Ishikawa (cell line): Measurements from ENCODE around the gene ADGRL2.

ENCODE experiments used
- CEBPB ChIP-seq: IDR thresholded peaks from 2 replicates; pipeline ENCODE4 v1.6.1; 2012
- CREB1 ChIP-seq: IDR thresholded peaks from 2 replicates; pipeline ENCODE4 v1.6.1; 2012; ENCODE audit warnings: low read depth
- EGR1 ChIP-seq: IDR thresholded peaks from 2 replicates; pipeline ENCODE4 v1.6.1; 2012
- EP300 ChIP-seq: IDR thresholded peaks from 2 replicates; pipeline ENCODE4 v1.6.1; 2012; ENCODE audit warnings: borderline replicate concordance
- FOXM1 ChIP-seq: IDR thresholded peaks from 2 replicates; pipeline ENCODE4 v1.6.1; 2012; ENCODE audit warnings: low read depth, borderline replicate concordance
- RAD21 ChIP-seq: IDR thresholded peaks from 2 replicates; pipeline ENCODE4 v1.6.1; 2012; ENCODE audit warnings: low read depth
- TAF1 ChIP-seq: IDR thresholded peaks from 2 replicates; pipeline ENCODE4 v1.6.1; 2012; ENCODE audit warnings: low read depth, mild to moderate bottlenecking
- TCF12 ChIP-seq: IDR thresholded peaks from 2 replicates; pipeline ENCODE4 v1.6.1; 2012; ENCODE audit warnings: low read depth
- TEAD4 ChIP-seq: IDR thresholded peaks from 2 replicates; pipeline ENCODE4 v1.6.1; 2012
- YY1 ChIP-seq: IDR thresholded peaks from 2 replicates; pipeline ENCODE4 v1.6.1; 2012; ENCODE audit warnings: low read depth
- TF ChIP-seq, protein P1 (sequence below): IDR thresholded peaks from 2 replicates; pipeline ENCODE4 v1.6.1; 2012; ENCODE audit warnings: low read depth, mild to moderate bottlenecking
- TF ChIP-seq, protein P2 (sequence below): IDR thresholded peaks from 2 replicates; pipeline ENCODE4 v1.6.1; 2012
- TF ChIP-seq, protein P3 (sequence below): IDR thresholded peaks from 2 replicates; pipeline ENCODE4 v1.6.1; 2012

DNA sequence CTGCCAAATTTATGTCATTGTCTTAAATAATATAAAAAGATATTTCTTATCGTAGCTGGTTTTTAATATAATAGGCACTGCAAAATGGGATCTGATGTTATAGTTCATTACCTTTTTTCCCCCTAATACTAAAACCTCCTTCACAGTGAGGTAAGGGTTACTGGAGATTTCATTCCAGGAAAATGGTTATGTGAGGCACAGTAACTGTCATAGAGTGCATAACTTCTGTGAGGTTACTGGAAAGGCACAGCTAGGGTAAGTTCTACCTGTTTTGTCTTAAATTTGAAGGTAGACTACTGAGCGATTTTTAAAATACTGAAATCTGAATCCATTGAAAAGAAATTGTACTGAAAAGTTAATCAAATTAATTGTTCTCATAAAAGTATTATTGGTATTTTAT is 13.0 kb downstream of the ADGRL2 start:
- TF ChIP-seq TAF1 (no peak), RAD21 (no peak), TCF12 (no peak), EP300 (no peak), EGR1 (no peak), CEBPB (no peak), FOXM1 (no peak), TEAD4 (no peak), YY1 (no peak), CREB1 (no peak)
- TF ChIP-seq, protein P1, sequence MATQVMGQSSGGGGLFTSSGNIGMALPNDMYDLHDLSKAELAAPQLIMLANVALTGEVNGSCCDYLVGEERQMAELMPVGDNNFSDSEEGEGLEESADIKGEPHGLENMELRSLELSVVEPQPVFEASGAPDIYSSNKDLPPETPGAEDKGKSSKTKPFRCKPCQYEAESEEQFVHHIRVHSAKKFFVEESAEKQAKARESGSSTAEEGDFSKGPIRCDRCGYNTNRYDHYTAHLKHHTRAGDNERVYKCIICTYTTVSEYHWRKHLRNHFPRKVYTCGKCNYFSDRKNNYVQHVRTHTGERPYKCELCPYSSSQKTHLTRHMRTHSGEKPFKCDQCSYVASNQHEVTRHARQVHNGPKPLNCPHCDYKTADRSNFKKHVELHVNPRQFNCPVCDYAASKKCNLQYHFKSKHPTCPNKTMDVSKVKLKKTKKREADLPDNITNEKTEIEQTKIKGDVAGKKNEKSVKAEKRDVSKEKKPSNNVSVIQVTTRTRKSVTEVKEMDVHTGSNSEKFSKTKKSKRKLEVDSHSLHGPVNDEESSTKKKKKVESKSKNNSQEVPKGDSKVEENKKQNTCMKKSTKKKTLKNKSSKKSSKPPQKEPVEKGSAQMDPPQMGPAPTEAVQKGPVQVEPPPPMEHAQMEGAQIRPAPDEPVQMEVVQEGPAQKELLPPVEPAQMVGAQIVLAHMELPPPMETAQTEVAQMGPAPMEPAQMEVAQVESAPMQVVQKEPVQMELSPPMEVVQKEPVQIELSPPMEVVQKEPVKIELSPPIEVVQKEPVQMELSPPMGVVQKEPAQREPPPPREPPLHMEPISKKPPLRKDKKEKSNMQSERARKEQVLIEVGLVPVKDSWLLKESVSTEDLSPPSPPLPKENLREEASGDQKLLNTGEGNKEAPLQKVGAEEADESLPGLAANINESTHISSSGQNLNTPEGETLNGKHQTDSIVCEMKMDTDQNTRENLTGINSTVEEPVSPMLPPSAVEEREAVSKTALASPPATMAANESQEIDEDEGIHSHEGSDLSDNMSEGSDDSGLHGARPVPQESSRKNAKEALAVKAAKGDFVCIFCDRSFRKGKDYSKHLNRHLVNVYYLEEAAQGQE: no peak
- TF ChIP-seq, protein P2, sequence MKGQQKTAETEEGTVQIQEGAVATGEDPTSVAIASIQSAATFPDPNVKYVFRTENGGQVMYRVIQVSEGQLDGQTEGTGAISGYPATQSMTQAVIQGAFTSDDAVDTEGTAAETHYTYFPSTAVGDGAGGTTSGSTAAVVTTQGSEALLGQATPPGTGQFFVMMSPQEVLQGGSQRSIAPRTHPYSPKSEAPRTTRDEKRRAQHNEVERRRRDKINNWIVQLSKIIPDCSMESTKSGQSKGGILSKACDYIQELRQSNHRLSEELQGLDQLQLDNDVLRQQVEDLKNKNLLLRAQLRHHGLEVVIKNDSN: no peak
- TF ChIP-seq, protein P3, sequence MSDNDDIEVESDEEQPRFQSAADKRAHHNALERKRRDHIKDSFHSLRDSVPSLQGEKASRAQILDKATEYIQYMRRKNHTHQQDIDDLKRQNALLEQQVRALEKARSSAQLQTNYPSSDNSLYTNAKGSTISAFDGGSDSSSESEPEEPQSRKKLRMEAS: no peak
